ENCODE data around the gene ZNF362.

Gene ZNF362

GRCh38 chr1:33281554-33282303 lies 25.4 kb downstream of the ZNF362 start:
- Histone ChIP-seq H3K9me3 (no peaks in the 10 kb centered on the region), H3K27me3 (no peaks in the 10 kb centered on the region), H3K4me1 (peaks cover 0 to 13% (median 2%) of the 10 kb centered on the region in 4 donors), H3K27ac (no peak overlapping the region), H3K4me3 (no peak overlapping the region), H3K36me3 (peaks cover 48 to 91% (median 53%) of the 10 kb centered on the region in 3 donors)
- no peak for TF ChIP-seq CTCF (IDR thresholded peaks at IDR 0.05)
- peak in 1 of 2 donors; percentile 56 for DNase-seq
- intact Hi-C loops (cut with DNase I; ENCODE audit: low total_unique reads), result no loop called here

- DNase-seq, result no peak
- peaks cover 0 to 23% (median 4%) of the 10 kb centered on the region in 4 donors for H3K4me1 ChIP-seq
- no peak overlapping the region for H3K27ac ChIP-seq
- H3K36me3 ChIP-seq, result peaks cover 38 to 80% (median 47%) of the 10 kb centered on the region in 3 donors
- H3K4me3 ChIP-seq, result no peak overlapping the region
- intact Hi-C loops (cut with DNase I; ENCODE audit: low total_unique reads), result no loop called here
- H3K9me3 ChIP-seq, result no peaks in the 10 kb centered on the region
- H3K27me3 ChIP-seq, result no peaks in the 10 kb centered on the region
- TF ChIP-seq CTCF (IDR thresholded peaks at IDR 0.05), result no peak
These were observed 26.5 kb downstream of the ZNF362 start for GRCh38 chr1:33282791-33283190.

- peak overlapping the region; percentile 2 to 26 for H3K27ac ChIP-seq
- TF ChIP-seq CTCF (IDR thresholded peaks at IDR 0.05), result no peak
- no peaks in the 10 kb centered on the region for H3K27me3 ChIP-seq
- H3K9me3 ChIP-seq, result no peaks in the 10 kb centered on the region
- no peak overlapping the region for H3K4me3 ChIP-seq
- no peak for DNase-seq
- peaks cover 32 to 73% (median 45%) of the 10 kb centered on the region in 3 donors for H3K36me3 ChIP-seq
- peaks cover 0 to 33% (median 11%) of the 10 kb centered on the region in 4 donors for H3K4me1 ChIP-seq
- intact Hi-C loops (cut with DNase I; ENCODE audit: low total_unique reads), result no loop called here
These were observed 27.8 kb downstream of the ZNF362 start for GRCh38 chr1:33284049-33284448.

GRCh38 chr1:33286451-33287185 lies 30.3 kb downstream of the ZNF362 start:
- H3K4me3 ChIP-seq, result no peak overlapping the region
- no peak for TF ChIP-seq CTCF (IDR thresholded peaks at IDR 0.05)
- no peaks in the 10 kb centered on the region for H3K27me3 ChIP-seq
- intact Hi-C loops (cut with DNase I; ENCODE audit: low total_unique reads), result no loop called here
- peaks cover 16 to 57% (median 24%) of the 10 kb centered on the region in 3 donors for H3K36me3 ChIP-seq
- H3K4me1 ChIP-seq, result peaks cover 0 to 44% (median 21%) of the 10 kb centered on the region in 4 donors
- H3K9me3 ChIP-seq, result no peaks in the 10 kb centered on the region
- H3K27ac ChIP-seq, result peak overlapping the region; percentile 45 to 84
- peak in 1 of 2 donors; percentile 31 for DNase-seq

- no peaks in the 10 kb centered on the region for H3K27me3 ChIP-seq
These were observed 31.0 kb downstream of the ZNF362 start for GRCh38 chr1:33287317-33287716.

More at GRCh38 chr1:33287317-33287716, 31.0 kb downstream of the ZNF362 start:
- intact Hi-C loops (cut with DNase I; ENCODE audit: low total_unique reads), result no loop called here
- TF ChIP-seq CTCF (IDR thresholded peaks at IDR 0.05), result no peak
- Histone ChIP-seq H3K36me3 (peaks cover 9 to 50% (median 17%) of the 10 kb centered on the region in 3 donors), H3K27ac (peak overlapping the region; percentile 45 to 84), H3K4me1 (peaks cover 0 to 44% (median 21%) of the 10 kb centered on the region in 4 donors), H3K9me3 (no peaks in the 10 kb centered on the region), H3K4me3 (no peak overlapping the region)
- DNase-seq, result no peak

Data from tibial artery (tissue), 4 donors.